Measurements from ENCODE around the gene IP6K3. TPM values are rescaled to one million over a fixed set of nuclear protein-coding genes. Genes with fewer than 3 reads are reported as not detected.

The IP6K3 gene
- total RNA-seq, 1 donor from 2014 or later: not detected

- Histone ChIP-seq H3K27ac (no peak overlapping the region), H3K4me1 (peaks cover 13 to 26% of the 10 kb centered on the region in 2 donors), H3K36me3 (peaks cover 1 to 4% of the 10 kb centered on the region in 2 donors), H3K27me3 (no peaks in the 10 kb centered on the region), H3K9me3 (no peaks in the 10 kb centered on the region), H3K4me3 (no peak overlapping the region)
- TF ChIP-seq, protein P1, sequence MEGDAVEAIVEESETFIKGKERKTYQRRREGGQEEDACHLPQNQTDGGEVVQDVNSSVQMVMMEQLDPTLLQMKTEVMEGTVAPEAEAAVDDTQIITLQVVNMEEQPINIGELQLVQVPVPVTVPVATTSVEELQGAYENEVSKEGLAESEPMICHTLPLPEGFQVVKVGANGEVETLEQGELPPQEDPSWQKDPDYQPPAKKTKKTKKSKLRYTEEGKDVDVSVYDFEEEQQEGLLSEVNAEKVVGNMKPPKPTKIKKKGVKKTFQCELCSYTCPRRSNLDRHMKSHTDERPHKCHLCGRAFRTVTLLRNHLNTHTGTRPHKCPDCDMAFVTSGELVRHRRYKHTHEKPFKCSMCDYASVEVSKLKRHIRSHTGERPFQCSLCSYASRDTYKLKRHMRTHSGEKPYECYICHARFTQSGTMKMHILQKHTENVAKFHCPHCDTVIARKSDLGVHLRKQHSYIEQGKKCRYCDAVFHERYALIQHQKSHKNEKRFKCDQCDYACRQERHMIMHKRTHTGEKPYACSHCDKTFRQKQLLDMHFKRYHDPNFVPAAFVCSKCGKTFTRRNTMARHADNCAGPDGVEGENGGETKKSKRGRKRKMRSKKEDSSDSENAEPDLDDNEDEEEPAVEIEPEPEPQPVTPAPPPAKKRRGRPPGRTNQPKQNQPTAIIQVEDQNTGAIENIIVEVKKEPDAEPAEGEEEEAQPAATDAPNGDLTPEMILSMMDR (IDR thresholded peaks at IDR 0.05): no peak
- intact Hi-C loops (cut with DNase I): no loop called here
- DNase-seq (ENCODE audit: low spot score in 2 of 2): no peak
Measured at GRCh38 chr6:33790379-33790778, 43.7 kb upstream of the IP6K3 start.

DNA sequence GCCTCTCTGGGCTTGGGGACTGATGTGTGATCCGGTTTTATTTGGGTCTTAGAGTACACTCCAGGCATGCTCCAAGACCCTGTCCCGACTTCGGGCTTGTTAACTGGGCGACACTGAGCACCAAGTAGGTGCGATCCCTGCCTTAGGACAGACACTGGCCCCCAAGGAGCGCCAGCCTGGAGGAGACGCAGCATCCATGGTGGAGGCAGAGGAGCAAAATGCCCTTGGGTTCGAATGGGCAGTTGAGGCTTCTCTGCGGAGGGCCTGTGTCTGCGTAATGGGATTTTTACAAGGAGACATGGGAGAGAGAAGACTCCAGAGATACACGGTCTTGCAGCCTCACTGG, 42.8 kb upstream of the IP6K3 start:
- intact Hi-C loops (cut with DNase I): loop anchor here (1.0 to 2.0 kb wide), 2 partner anchors 78 to 205 kb away; partner anchors contain the start of gene UQCC2
- TF ChIP-seq, protein P1 (IDR thresholded peaks at IDR 0.05): no peak
- H3K36me3 ChIP-seq: peaks cover 7 to 8% of the 10 kb centered on the region in 2 donors
- peak overlapping the region; percentile 97 to 98 for H3K27ac ChIP-seq
- H3K4me1 ChIP-seq: peaks cover 13 to 29% of the 10 kb centered on the region in 2 donors
- H3K27me3 ChIP-seq: no peaks in the 10 kb centered on the region
- peak overlapping the region; percentile 95 for H3K4me3 ChIP-seq
- no peaks in the 10 kb centered on the region for H3K9me3 ChIP-seq
- DNase-seq (ENCODE audit: low spot score in 2 of 2): no peak

- intact Hi-C loops (cut with DNase I): loop anchor here (1.0 to 2.0 kb wide), 3 partner anchors 18 to 204 kb away; partner anchors contain the start of gene UQCC2
Measured at GRCh38 chr6:33788694-33789549, 42.2 kb upstream of the IP6K3 start, which contains the start of gene LEMD2. LEMD2 (minus strand) TSS chr6:33789130; CDS start chr6:33789116, 14 bp downstream.

DNA sequence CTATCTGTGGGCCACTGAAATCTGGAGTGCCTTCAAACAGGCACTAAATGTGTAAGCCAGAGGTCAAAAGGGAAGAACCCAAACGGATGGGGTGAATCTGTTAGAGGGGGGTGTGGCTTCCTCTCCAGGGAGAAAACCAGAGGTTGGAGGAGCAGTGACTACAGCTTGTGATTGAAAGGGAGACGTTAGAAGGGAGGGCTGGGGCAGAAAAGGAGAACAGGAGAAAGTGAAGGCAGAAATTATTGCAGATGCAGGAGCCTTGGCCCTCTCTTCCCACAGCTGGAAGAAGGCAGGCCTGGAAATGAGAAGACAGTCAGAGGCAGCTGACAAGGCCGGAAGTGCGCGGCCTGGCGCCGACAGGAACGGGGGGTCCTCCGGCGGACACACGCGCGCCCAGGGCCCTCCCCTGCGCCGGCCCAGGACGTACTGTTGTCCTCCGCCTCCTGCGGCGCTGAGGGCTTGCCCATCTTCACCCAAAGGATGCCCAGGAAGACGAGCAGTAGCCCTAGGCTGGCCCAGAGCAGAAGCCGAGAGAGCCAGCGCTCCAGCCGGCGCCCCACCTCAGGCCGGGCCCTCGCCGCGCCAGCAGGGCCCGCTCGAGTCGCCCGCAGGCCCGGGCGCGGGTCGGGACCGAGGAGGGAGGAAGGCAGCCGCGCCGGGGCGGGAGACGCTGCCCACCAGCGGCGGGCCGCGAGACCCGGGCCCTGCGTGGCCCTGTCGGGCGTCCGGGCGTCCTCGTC, 41.4 kb upstream of the IP6K3 start:
- DNase-seq (ENCODE audit: low spot score in 2 of 2): peak; percentile 44 to 86
- intact Hi-C loops (cut with DNase I): loop anchor here (1.0 to 2.0 kb wide), 2 partner anchors 17 to 203 kb away; no protein-coding TSS in a partner anchor

More at GRCh38 chr6:33788694-33789549, 42.2 kb upstream of the IP6K3 start, which contains the start of gene LEMD2:
- TF ChIP-seq, protein P1 (IDR thresholded peaks at IDR 0.05): no peak
- Histone ChIP-seq H3K4me3 (peak within 1 kb of the TSS; percentile 95), H3K36me3 (peaks cover 13 to 14% of the 10 kb centered on the region in 2 donors), H3K9me3 (no peaks in the 10 kb centered on the region), H3K27ac (peak within 1 kb of the TSS; percentile 97 to 98), H3K4me1 (peaks cover 13 to 29% of the 10 kb centered on the region in 2 donors), H3K27me3 (no peaks in the 10 kb centered on the region)
- peak; percentile 73 to 96 for DNase-seq (ENCODE audit: low spot score in 2 of 2)

More for the DNA sequence above, 41.4 kb upstream of the IP6K3 start:
- peak overlapping the region; percentile 97 to 98 for H3K27ac ChIP-seq
- peaks cover 21 to 22% of the 10 kb centered on the region in 2 donors for H3K36me3 ChIP-seq
- H3K9me3 ChIP-seq: no peaks in the 10 kb centered on the region
- TF ChIP-seq, protein P1 (IDR thresholded peaks at IDR 0.05): no peak
- peaks cover 13 to 29% of the 10 kb centered on the region in 2 donors for H3K4me1 ChIP-seq
- H3K27me3 ChIP-seq: no peaks in the 10 kb centered on the region
- peak overlapping the region; percentile 95 for H3K4me3 ChIP-seq
